Measurements from ENCODE around the gene AGMO. TPM values are rescaled to one million over a fixed set of nuclear protein-coding genes. Genes with fewer than 3 reads are reported as not detected.
A peak's percentile ranks its signal among the peaks of the same experiment; 100 is the strongest.
"Not testable (repeated sequence)": the region's sequence is repeated elsewhere in the genome, so short reads cannot be mapped to it uniquely, and the experiment has no call there.

Gene AGMO
- polyA plus RNA-seq, 1 donor from 2014 or later = not detected

DNA sequence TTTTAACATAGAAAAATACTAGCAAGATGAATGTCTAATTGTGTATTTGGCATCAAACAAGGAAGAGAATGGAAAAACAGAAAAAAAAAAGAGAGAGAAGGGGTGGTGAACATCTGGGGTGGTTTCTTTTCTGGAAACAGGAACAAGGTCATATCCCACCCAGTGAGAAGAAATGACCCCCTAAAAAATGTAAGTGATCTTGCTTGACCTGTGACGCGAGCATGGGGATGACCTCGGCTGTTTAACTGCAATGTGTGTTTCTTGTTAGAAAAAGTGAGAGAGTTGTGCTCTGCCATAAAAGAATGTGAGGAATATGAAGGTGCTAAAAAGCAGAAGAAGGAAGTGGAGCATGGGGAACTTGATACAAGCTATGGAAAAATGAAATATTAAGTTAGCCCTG lies 258.5 kb downstream of the AGMO start:
- H3K27ac ChIP-seq (ENCODE audit: low read length) = no peak overlapping the region
- H3K4me3 ChIP-seq (ENCODE audit: low read length) = no peak overlapping the region
- H3K27me3 ChIP-seq (ENCODE audit: insufficient read depth, low read depth, low read length) = no peaks in the 10 kb centered on the region
- H2AFZ ChIP-seq (ENCODE audit: low read depth, low read length) = no peak overlapping the region
- H3F3A ChIP-seq (ENCODE audit: insufficient read depth, low read length, poor library complexity, severe bottlenecking) = no peaks in the 10 kb centered on the region
- H4K20me1 ChIP-seq (ENCODE audit: insufficient read depth) = no peaks in the 10 kb centered on the region
- H3K9me2 ChIP-seq (ENCODE audit: insufficient read depth, low read length) = no peaks in the 10 kb centered on the region
- TF ChIP-seq EZH2 (IDR thresholded peaks at IDR 0.05; ENCODE audit: borderline replicate concordance, insufficient read depth, low read length, poor library complexity, severe bottlenecking) = no peak
- TF ChIP-seq POLR2AphosphoS5 (IDR thresholded peaks at IDR 0.05) = no peak
- H3K79me2 ChIP-seq (replicated peaks; ENCODE audit: insufficient read depth, low read length) = no peaks in the 10 kb centered on the region
- H3K9me3 ChIP-seq (ENCODE audit: low read length) = no peaks in the 10 kb centered on the region
- H3K4me2 ChIP-seq (ENCODE audit: low read length) = no peak overlapping the region
- no peaks in the 10 kb centered on the region for H3K36me3 ChIP-seq (ENCODE audit: insufficient read depth, low read length)
- H3K9ac ChIP-seq (ENCODE audit: low read length) = no peak overlapping the region

DNA sequence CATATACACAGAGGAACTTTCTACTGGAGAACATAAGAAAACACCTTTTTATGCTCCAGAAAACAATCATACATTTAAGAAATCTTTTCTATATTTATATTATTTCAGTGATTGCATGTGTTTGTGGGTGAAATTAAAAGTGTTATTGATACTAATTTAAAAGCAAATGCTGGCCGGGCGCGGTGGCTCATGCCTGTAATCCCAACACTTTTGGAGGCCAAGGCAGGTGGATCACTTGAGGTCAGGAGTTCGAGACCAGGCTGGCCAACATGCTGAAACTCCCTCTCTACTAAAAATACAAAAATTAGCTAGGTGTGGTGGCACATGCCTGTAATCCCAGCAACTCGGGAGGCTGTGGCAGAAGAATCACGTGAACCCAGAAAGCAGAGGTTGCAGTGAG lies 260.8 kb downstream of the AGMO start:
- H3K4me3 ChIP-seq (ENCODE audit: low read length); H3K36me3 ChIP-seq (ENCODE audit: insufficient read depth, low read length); H4K20me1 ChIP-seq (ENCODE audit: insufficient read depth); H3K9me3 ChIP-seq (ENCODE audit: low read length); H3K79me2 ChIP-seq (replicated peaks; ENCODE audit: insufficient read depth, low read length); H3K4me2 ChIP-seq (ENCODE audit: low read length); H2AFZ ChIP-seq (ENCODE audit: low read depth, low read length); H3F3A ChIP-seq (ENCODE audit: insufficient read depth, low read length, poor library complexity, severe bottlenecking); H3K27ac ChIP-seq (ENCODE audit: low read length); H3K27me3 ChIP-seq (ENCODE audit: insufficient read depth, low read depth, low read length); H3K9ac ChIP-seq (ENCODE audit: low read length); H3K9me2 ChIP-seq (ENCODE audit: insufficient read depth, low read length): not testable (repeated sequence)

- H3K36me3 ChIP-seq (ENCODE audit: insufficient read depth, low read length) = no peaks in the 10 kb centered on the region
- no peak overlapping the region for H3K9ac ChIP-seq (ENCODE audit: low read length)
- H3K9me2 ChIP-seq (ENCODE audit: insufficient read depth, low read length) = no peaks in the 10 kb centered on the region
- H3K4me2 ChIP-seq (ENCODE audit: low read length) = no peak overlapping the region
- TF ChIP-seq, protein P1, sequence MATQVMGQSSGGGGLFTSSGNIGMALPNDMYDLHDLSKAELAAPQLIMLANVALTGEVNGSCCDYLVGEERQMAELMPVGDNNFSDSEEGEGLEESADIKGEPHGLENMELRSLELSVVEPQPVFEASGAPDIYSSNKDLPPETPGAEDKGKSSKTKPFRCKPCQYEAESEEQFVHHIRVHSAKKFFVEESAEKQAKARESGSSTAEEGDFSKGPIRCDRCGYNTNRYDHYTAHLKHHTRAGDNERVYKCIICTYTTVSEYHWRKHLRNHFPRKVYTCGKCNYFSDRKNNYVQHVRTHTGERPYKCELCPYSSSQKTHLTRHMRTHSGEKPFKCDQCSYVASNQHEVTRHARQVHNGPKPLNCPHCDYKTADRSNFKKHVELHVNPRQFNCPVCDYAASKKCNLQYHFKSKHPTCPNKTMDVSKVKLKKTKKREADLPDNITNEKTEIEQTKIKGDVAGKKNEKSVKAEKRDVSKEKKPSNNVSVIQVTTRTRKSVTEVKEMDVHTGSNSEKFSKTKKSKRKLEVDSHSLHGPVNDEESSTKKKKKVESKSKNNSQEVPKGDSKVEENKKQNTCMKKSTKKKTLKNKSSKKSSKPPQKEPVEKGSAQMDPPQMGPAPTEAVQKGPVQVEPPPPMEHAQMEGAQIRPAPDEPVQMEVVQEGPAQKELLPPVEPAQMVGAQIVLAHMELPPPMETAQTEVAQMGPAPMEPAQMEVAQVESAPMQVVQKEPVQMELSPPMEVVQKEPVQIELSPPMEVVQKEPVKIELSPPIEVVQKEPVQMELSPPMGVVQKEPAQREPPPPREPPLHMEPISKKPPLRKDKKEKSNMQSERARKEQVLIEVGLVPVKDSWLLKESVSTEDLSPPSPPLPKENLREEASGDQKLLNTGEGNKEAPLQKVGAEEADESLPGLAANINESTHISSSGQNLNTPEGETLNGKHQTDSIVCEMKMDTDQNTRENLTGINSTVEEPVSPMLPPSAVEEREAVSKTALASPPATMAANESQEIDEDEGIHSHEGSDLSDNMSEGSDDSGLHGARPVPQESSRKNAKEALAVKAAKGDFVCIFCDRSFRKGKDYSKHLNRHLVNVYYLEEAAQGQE (IDR thresholded peaks at IDR 0.05; ENCODE audit: borderline replicate concordance) = no peak
- no peak for TF ChIP-seq MXI1 (conservative IDR thresholded peaks at IDR 0.05; ENCODE audit: poor library complexity, severe bottlenecking)
- TF ChIP-seq EP300 (conservative IDR thresholded peaks at IDR 0.05; ENCODE audit: poor library complexity, severe bottlenecking) = peak; percentile 22
- TF ChIP-seq SMC3 (conservative IDR thresholded peaks at IDR 0.05; ENCODE audit: poor library complexity) = no peak
- TF ChIP-seq CTCF (IDR thresholded peaks at IDR 0.05; ENCODE audit: poor library complexity, severe bottlenecking) = no peak
- TF ChIP-seq EZH2 (IDR thresholded peaks at IDR 0.05; ENCODE audit: borderline replicate concordance, insufficient read depth, low read length, poor library complexity, severe bottlenecking) = no peak
- TF ChIP-seq TAF1 (IDR thresholded peaks at IDR 0.05; ENCODE audit: low read depth) = no peak
- TF ChIP-seq POLR2AphosphoS5 (IDR thresholded peaks at IDR 0.05) = peak; percentile 55
- no peak overlapping the region for H2AFZ ChIP-seq (ENCODE audit: low read depth, low read length)
- H4K20me1 ChIP-seq (ENCODE audit: insufficient read depth) = no peaks in the 10 kb centered on the region
- H3K27me3 ChIP-seq (ENCODE audit: insufficient read depth, low read depth, low read length) = no peaks in the 10 kb centered on the region
- H3K79me2 ChIP-seq (replicated peaks; ENCODE audit: insufficient read depth, low read length) = no peaks in the 10 kb centered on the region
- no peaks in the 10 kb centered on the region for H3K9me3 ChIP-seq (ENCODE audit: low read length)
- H3K27ac ChIP-seq (ENCODE audit: low read length) = peak overlapping the region; percentile 7
- no peaks in the 10 kb centered on the region for H3F3A ChIP-seq (ENCODE audit: insufficient read depth, low read length, poor library complexity, severe bottlenecking)
- H3K4me3 ChIP-seq (ENCODE audit: low read length) = no peak overlapping the region
Measured at GRCh38 chr7:15292138-15292537, 269.7 kb downstream of the AGMO start.

Data from neural cell (in vitro differentiated cells).